GM18907 (cell line): ENCODE measurements around the gene SPAG16.
"Not testable (repeated sequence)": the region's sequence is repeated elsewhere in the genome, so short reads cannot be mapped to it uniquely, and the experiment has no call there.

Source experiments
- ATAC-seq: cut with Tn5 transposase; IDR thresholded peaks from one replicate; pipeline ENCODE4 v1.9.1; 2021; ENCODE audit warnings: mild to moderate bottlenecking, moderate library complexity; ENCODE audit not compliant: unreplicated experiment

Gene SPAG16

GRCh38 chr2:213407027-213407426, 122.8 kb downstream of the SPAG16 start:
- not testable (repeated sequence) for ATAC-seq

- ATAC-seq: not testable (repeated sequence)
These were observed 124.3 kb downstream of the SPAG16 start for GRCh38 chr2:213408426-213409070.

GRCh38 chr2:213410687-213411086, 126.4 kb downstream of the SPAG16 start:
- not testable (repeated sequence) for ATAC-seq

- ATAC-seq: no peak
These were observed 127.5 kb downstream of the SPAG16 start for GRCh38 chr2:213411582-213412289.

- ATAC-seq: no peak
These were observed 130.8 kb downstream of the SPAG16 start for GRCh38 chr2:213415093-213415492.

- no peak for ATAC-seq
These were observed 132.6 kb downstream of the SPAG16 start for GRCh38 chr2:213416832-213417231.

- ATAC-seq: no peak
These were observed 135.7 kb downstream of the SPAG16 start for GRCh38 chr2:213419980-213420379.

- no peak for ATAC-seq
These were observed 136.6 kb downstream of the SPAG16 start for GRCh38 chr2:213420828-213421385.

- ATAC-seq: no peak
These were observed 137.9 kb downstream of the SPAG16 start for GRCh38 chr2:213422211-213422610.

GRCh38 chr2:213425618-213426017, 141.4 kb downstream of the SPAG16 start:
- no peak for ATAC-seq

GRCh38 chr2:213429516-213429915, 145.3 kb downstream of the SPAG16 start:
- ATAC-seq: no peak

- no peak for ATAC-seq
These were observed 159.7 kb downstream of the SPAG16 start for GRCh38 chr2:213443921-213444320.

GRCh38 chr2:213451542-213452239, 167.4 kb downstream of the SPAG16 start:
- ATAC-seq: no peak

- ATAC-seq: no peak
These were observed 171.2 kb downstream of the SPAG16 start for GRCh38 chr2:213455316-213456008.

GRCh38 chr2:213475433-213475832, 191.2 kb downstream of the SPAG16 start:
- ATAC-seq: no peak

- ATAC-seq: no peak
These were observed 192.4 kb downstream of the SPAG16 start for GRCh38 chr2:213476641-213477040.

GRCh38 chr2:213490087-213490486, 205.8 kb downstream of the SPAG16 start:
- no peak for ATAC-seq

- ATAC-seq: no peak
These were observed 207.1 kb downstream of the SPAG16 start for GRCh38 chr2:213491376-213491775.

GRCh38 chr2:213496226-213496625, 212.0 kb downstream of the SPAG16 start:
- ATAC-seq: no peak

- no peak for ATAC-seq
These were observed 216.6 kb downstream of the SPAG16 start for GRCh38 chr2:213500881-213501280.

- no peak for ATAC-seq
These were observed 239.9 kb downstream of the SPAG16 start for GRCh38 chr2:213524164-213524563.
